ENCODE results near the gene NPY. TPM values are rescaled to one million over a fixed set of nuclear protein-coding genes. Genes with fewer than 3 reads are reported as not detected.

NPY gene
- total and polyA plus RNA-seq, 9 of the 15 experiments (the other 6 are each of a cell fraction or from before 2014, with no cell fraction given): not detected

- intact Hi-C loops (cut with micrococcal nuclease) (no loop called here), in situ Hi-C loops (cut with MboI) (no loop called here)
- H3K9me1 ChIP-seq (ENCODE audit: control insufficient read depth, insufficient read depth, low read length): no peaks in the 10 kb centered on the region
- H4K20me1 ChIP-seq (replicated peaks; ENCODE audit: control insufficient read depth, insufficient read depth, low read length): no peaks in the 10 kb centered on the region
- H3K9ac ChIP-seq (ENCODE audit: insufficient read depth in 1 of 2, low read depth in 2 of 2, low read length in 2 of 2): no peak overlapping the region
- no peaks in the 10 kb centered on the region for H3K9me3 ChIP-seq (replicated peaks; ENCODE audit: control insufficient read depth, insufficient read depth, low read depth, low read length)
- H3K27ac ChIP-seq (ENCODE audit: extremely low read depth, low read depth, low read length): no peak overlapping the region
- H3K79me2 ChIP-seq (ENCODE audit: control insufficient read depth, insufficient read depth, low read length): no peaks in the 10 kb centered on the region
- ChIA-PET POLR2A (interaction anchor here (0.6 kb wide), 1 partner anchor 23 kb away, joined by 3 read pairs; no protein-coding TSS in a partner anchor), CTCF (ENCODE audit: low intra/inter-chr PET ratio) (no interaction called here)
- H3K4me1 ChIP-seq (replicated peaks in 1 of 2; ENCODE audit: control insufficient read depth in 2 of 2, insufficient read depth in 2 of 2, low read length in 2 of 2): no peaks in the 10 kb centered on the region
- DNase-seq (ENCODE audit: extremely low read depth in 1 of 4, low spot score in 3 of 4) (no peak), FAIRE-seq (no peak), ATAC-seq (no peak)
- H3K4me2 ChIP-seq (ENCODE audit: insufficient read depth, low read length): no peak overlapping the region
- TF ChIP-seq OTX1 (CRISPR knock-in tag; IDR thresholded peaks at IDR 0.05) (no peak), THRB (CRISPR knock-in tag; conservative IDR thresholded peaks at IDR 0.05) (no peak), ZNF280A (IDR thresholded peaks at IDR 0.05; ENCODE audit: low read depth, partially characterized antibody) (no peak), E2F4 (CRISPR knock-in tag; IDR thresholded peaks at IDR 0.05; ENCODE audit: low read depth) (no peak), NONO (IDR thresholded peaks at IDR 0.05; ENCODE audit: low read depth in 2 of 2, low read length in 1 of 2) (no peak), TAF1 (IDR thresholded peaks at IDR 0.05; ENCODE audit: control insufficient read depth, extremely low read depth, insufficient read depth, low read length, severe bottlenecking) (no peak), GTF2E2 (tag; IDR thresholded peaks at IDR 0.05) (no peak), REST (IDR thresholded peaks at IDR 0.05; ENCODE audit: borderline replicate concordance) (no peak), REST (CRISPR knock-in tag; IDR thresholded peaks at IDR 0.05; ENCODE audit: low read depth) (no peak)
- H3K4me3 ChIP-seq: no peak overlapping the region
- H3K36me3 ChIP-seq (ENCODE audit: control insufficient read depth, insufficient read depth, low read length): no peaks in the 10 kb centered on the region
- H3K27me3 ChIP-seq (ENCODE audit: control insufficient read depth in 2 of 2, insufficient read depth in 2 of 2, low read length in 2 of 2): peaks cover 5 to 18% of the 10 kb centered on the region in 2 experiments; a peak in 4 of 5 replicates
- WGBS (ENCODE audit: insufficient coverage, low coverage, missing lambda C conversion rate): 0% methylated on average over 3 of the region's 3 CpGs
- no peak overlapping the region for H2AFZ ChIP-seq (ENCODE audit: low read depth, low read length)
- BruUV-seq (replicated peaks): no TSS peak
These were observed 56.7 kb downstream of the NPY start for GRCh38 chr7:24340727-24341126.

Measured in K562 (cell line).